Fibroblast of lung (primary cell): Measurements from ENCODE around the gene RIGI.

ENCODE experiments used
- CTCF ChIP-seq, 2 donors: IDR thresholded peaks in 1 of 2; conservative IDR thresholded peaks in 1 of 2; 1 replicate in 1 of 2; 2 replicates in 1 of 2; pipeline ENCODE4 v1.5.1; 2011 to 2012; ENCODE audit warnings: low read length in 2 of 2, control low read depth in 1 of 2, inconsistent platforms in 1 of 2, low read depth in 1 of 2, mild to moderate bottlenecking in 1 of 2
- EZH2 ChIP-seq: IDR thresholded peaks from 2 replicates; pipeline ENCODE4 v1.5.1; 2012; ENCODE audit warnings: low read length, control low read depth, mild to moderate bottlenecking; ENCODE audit errors: missing control alignments

- TF ChIP-seq CTCF (conservative IDR thresholded peaks at IDR 0.05 in 1 of 2, IDR thresholded peaks at IDR 0.05 in 1 of 2; ENCODE audit: low read depth in 1 of 2, low read length in 2 of 2) (no peak), EZH2 (no peak)
Measured at GRCh38 chr9:32497921-32498320, 28.1 kb downstream of the RIGI start.
